Measurements from ENCODE around the gene ELOVL5.

GRCh38 chr6:53273370-53273769 is 75.4 kb downstream of the ELOVL5 start:
- no peak for TF ChIP-seq POLR2AphosphoS5 (IDR thresholded peaks at IDR 0.05; ENCODE audit: low read depth)
- TF ChIP-seq CTCF (IDR thresholded peaks at IDR 0.05; ENCODE audit: insufficient read depth, low read length), result no peak
- no peak for TF ChIP-seq REST (IDR thresholded peaks at IDR 0.05; ENCODE audit: insufficient replicate concordance, low read depth)
- no peak for TF ChIP-seq GABPA (IDR thresholded peaks at IDR 0.05; ENCODE audit: low read depth)
- no peak for TF ChIP-seq SPI1 (IDR thresholded peaks at IDR 0.05; ENCODE audit: borderline replicate concordance, low read depth)
